ENCODE data around the gene NHERF2.
A peak's percentile ranks its signal among the peaks of the same experiment; 100 is the strongest.
"Not testable (repeated sequence)": the region's sequence is repeated elsewhere in the genome, so short reads cannot be mapped to it uniquely, and the experiment has no call there.

Gene NHERF2

DNA sequence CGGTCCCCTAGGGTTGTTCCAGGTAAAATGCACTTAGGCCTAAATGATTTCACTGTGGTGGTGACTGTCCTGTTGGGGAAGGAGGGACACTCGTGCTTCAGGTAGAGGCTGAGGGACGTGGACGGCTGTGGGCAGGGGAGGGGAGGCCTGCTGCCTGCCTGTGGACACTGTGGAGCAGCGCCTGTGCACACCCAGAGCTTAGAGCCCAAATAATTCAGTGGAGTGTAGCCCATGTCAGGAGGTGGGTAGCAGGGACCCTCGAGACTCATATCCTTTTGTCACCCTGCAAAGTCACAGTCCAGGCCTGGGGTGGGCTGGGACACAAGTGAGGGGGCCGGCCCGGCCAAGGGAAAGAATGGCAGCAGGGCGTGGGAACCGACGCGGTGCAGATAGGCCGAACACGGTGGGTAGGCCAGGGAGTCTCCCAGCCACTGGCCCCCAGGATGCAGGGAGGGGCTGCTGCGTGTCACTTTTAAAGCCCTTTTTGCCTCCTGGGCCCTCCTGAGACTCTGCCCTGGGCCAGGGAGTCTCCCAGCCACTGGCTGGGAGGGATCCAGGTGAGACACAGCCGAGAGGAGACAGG, 733 bp upstream of the NHERF2 start:
- no peak overlapping the region for H3K4me3 ChIP-seq (ENCODE audit: low read depth, low read length)

DNA sequence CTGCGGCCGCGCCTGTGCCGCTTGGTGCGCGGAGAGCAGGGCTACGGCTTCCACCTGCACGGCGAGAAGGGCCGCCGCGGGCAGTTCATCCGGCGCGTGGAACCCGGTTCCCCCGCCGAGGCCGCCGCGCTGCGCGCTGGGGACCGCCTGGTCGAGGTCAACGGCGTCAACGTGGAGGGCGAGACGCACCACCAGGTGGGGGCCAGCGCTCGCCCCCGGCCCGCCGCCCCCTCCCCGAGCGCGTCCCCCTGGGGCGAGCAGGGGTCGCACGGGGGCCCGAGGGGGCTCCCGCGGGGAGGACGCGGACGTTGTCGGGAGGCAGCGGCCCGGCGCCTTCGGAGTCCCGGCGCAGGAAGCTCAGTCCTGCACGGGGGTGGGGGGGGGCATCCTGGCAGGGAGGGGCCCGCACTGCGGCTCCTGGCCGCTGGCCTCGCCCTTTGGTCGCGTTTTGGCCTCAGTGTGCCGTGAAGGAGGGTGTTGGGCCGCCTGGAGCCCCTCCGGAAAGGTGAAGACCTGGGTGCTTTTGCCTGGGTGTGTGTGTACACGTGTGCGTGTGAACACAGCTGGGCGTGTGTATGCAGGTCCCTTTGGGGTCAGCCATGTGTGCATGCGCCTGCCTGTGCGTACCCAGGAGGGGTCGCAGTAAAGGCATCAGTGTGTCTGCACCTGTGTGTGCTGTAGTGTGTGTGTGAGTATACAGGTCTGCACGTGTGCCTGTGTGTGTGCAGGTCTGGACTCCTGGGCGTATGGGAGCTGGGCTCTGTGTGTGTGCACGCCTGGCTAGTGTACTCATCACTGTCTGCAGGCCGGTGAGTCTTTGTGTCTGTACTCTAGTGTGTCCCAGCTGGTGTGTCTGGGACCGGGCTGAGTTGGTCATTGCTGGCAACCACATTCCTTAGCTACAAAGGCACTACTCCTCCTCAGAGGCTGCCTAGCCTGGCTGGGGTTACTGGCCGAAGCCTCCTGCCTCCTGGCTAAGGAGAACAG, 615 bp downstream of the NHERF2 start:
- H3K4me3 ChIP-seq (ENCODE audit: low read depth, low read length): peak overlapping the region; percentile 17

DNA sequence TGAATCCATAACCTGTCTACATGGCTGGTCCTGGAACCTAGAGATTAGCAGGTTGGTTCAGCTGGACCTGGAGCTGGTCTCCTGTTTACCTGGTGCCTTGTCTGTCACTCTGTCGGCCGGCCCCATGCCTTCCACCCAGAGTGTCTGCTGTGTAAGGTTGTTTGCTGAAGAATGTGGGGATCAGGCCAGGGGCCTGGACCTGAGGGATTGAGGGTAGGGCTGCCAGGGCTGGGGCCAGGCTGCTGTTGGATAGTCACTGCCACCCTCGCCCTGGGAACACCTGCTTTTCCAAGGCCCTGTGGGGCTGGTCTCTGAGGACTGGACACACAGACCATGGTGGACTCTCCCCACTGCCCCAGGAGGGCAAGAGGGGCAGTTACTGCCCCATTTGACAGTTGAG, 1.4 kb downstream of the NHERF2 start:
- H3K4me3 ChIP-seq (ENCODE audit: low read depth, low read length): no peak overlapping the region

DNA sequence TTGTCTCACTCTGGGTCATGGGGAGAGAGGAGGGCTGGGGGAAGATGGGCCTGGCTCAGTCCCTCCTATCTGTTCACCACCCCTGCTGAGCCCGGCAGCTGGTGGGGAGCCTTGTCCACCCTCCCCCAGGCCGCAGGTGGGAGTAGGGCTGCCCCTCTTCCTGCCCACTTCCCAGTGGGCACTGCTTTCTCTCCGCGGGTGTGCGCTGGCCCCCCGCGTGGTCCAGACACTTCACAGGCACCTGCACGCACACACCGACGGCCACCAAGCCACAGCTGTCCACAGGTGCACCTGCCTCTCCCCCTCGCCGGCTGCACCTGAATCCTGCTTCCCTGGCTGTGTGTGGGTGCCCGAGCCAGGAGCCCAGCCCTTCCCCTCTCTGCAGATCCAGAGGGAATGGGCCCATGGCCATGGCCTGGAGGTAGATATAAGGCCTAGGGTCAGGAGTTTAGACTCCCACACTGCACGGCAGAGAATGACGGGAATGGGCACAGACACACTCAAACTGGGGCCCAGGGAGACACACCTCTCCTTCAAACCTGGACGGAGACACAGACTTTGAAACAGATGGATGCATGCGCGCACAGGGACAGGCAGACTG, 2.0 kb downstream of the NHERF2 start:
- H3K4me3 ChIP-seq (ENCODE audit: low read depth, low read length): no peak overlapping the region

DNA sequence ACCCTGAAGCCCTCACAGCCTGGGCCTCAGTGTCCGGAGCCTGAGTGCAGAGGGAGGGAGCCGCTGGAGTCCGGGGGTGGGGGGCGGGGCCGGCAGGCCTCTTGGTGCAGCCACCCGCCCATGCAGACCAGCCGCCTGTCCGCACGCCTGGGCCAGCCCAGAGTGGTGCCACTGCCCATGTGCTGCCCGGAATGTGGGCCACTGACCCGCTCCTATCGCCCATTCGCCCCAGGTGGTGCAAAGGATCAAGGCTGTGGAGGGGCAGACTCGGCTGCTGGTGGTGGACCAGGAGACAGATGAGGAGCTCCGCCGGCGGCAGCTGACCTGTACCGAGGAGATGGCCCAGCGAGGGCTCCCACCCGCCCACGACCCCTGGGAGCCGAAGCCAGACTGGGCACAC, 2.6 kb downstream of the NHERF2 start:
- H3K4me3 ChIP-seq (ENCODE audit: low read depth, low read length): no peak overlapping the region

DNA sequence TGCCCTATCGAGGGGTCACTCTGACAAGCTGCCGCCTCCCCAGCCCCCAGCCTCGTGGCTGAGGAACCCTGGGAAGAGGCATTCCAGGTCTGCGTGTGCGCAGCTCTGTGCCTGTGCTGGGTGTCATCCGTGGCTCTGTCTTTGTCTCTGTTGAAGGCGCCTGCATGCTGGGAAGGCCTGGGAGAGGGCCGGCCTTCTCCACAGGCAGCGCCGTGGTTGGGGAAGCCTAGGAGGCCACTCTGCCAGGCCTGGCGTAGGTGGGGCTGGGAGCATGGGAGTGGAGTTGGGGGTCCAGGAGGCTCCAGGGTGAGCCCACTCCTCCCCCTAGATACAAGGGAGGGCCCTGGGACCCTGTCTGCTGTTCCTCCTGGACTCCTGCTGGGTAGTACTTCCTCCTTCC, 3.3 kb downstream of the NHERF2 start:
- H3K4me3 ChIP-seq (ENCODE audit: low read depth, low read length): no peak overlapping the region

DNA sequence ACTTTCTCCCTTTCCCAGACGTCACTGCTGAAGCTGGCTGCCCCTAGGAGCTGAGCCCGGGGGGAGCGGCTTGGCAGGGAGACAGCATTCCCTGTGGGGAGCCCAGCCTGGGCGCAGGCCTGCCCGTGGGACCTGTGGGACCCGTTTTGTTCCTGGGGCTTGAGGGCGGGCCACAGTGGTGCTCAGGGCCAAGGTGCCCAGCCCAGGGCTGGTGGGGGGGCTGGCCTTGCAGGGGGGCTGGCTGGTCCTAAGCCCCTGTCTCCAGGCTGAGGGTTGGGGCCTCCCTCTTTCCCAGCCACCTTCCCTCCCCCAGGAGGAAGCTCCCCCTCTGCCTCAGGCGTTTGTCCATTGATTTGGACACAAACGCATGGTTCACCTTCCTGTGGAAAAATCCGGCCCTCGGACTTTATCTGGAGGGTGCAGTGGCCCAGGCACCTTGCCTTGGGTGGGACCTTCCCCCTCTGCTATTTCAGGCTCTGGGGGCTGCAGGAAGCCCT, 4.4 kb downstream of the NHERF2 start:
- no peak overlapping the region for H3K4me3 ChIP-seq (ENCODE audit: low read depth, low read length)

DNA sequence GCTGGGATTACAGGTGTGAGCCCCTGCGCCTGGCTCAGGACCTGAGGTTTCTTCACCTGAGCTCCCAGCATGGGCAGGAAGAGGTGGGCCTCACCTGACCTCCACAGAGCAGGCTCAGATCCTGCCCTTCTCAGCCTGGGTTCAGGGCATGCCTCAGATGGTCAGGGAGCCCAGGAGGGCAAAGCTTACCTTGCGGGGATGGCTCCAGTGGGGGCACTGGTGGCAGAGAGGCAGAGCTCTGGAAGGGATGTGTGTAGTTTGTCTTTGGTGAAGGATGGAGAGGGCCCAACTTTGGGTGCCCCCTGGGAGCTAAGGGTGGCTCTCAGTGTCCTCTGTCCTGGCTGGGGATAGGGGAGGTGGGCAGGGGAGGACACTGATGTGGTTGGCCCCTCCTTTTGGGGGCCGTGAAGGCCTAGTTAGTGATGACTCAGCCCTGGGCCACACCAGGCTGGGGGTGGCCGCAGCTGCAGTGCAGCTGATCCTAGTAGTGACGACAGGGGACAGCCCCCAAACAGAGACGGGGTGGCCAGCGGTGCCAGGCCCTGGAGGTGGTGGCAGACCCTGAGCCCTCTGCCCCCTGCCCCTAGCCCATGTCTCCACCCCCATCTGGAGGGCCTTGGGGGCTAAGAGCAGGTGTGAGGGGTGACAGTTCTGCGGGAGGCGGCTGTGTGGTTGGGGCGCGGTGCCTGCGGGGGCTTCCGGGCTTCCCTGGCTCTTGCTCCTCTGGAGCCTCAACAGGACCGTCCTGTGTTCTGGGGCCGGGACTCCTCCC, 5.8 kb downstream of the NHERF2 start:
- no peak overlapping the region for H3K4me3 ChIP-seq (ENCODE audit: low read depth, low read length)

DNA sequence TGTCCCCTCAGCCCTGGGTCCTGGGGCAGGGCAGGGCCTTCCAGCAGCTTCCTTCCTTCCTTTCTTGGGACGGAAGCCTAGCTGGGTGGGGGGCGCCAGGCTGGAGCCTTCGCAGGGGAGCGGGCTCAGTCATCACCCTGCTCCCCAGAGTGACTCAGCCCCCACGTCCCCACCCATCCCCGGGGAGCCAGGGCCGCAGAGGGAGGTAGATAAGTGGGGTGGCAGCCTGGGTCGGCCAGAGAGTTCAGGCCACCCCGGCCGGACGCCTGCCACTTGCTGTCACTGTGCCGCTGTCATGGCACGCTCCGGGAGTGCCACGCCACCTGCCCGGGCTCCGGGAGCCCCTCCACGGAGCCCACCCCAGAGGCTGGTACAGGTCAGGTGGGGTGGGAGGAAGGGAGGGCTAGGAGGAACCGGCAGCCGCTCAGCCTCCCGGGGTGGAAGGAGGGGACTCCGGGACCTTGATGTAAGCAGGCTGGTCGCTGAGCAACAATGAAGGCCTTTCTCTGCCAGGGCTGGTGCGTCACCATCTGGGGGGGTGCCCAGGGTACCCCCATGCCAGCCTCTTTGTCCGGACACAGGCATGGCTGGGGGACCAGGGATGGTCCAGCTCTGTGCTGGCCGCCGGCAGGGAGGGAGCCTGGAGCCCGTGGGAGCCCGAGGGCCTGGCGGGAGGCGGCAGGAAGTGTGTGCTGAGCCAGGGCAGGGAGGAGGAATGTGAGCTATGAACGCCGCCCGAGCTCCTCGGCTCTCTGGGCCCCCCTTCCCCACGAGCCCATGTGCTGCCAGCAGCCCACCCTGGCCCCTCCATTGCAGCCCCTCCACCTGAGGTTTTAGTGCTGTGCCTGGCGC, 6.6 kb downstream of the NHERF2 start:
- no peak overlapping the region for H3K4me3 ChIP-seq (ENCODE audit: low read depth, low read length)

DNA sequence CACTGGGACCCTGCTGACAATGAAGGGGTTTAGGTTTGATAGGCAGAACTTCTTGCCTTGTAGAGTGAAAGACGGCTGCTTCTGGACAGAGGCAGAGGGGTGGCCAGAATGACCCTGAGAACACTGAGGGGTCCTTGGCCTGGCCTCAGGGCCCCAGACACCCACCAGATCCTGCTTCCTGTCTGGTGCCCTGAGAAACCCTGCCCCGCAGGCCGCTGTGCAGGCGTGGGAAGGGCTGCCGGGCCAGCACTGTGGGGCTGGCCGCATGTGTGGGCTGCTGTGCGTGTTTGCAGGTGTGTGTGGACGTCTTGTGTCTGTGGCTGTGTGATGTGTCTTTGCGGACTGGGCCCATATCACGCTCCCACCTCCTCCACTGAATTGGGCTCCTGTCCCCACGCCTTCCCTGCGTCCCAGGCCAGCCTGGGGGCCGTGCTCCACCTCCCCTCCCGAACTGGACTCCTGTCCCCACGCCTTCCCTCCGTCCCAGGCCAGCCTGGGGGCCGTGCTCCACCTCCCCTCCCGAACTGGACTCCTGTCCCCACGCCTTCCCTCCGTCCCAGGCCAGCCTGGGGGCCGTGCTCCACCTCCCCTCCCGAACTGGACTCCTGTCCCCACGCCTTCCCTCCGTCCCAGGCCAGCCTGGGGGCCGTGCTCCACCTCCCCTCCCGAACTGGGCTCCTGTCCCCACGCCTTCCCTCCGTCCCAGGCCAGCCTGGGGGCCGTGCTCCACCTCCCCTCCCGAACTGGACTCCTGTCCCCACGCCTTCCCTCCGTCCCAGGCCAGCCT, 7.4 kb downstream of the NHERF2 start:
- H3K4me3 ChIP-seq (ENCODE audit: low read depth, low read length): not testable (repeated sequence)

DNA sequence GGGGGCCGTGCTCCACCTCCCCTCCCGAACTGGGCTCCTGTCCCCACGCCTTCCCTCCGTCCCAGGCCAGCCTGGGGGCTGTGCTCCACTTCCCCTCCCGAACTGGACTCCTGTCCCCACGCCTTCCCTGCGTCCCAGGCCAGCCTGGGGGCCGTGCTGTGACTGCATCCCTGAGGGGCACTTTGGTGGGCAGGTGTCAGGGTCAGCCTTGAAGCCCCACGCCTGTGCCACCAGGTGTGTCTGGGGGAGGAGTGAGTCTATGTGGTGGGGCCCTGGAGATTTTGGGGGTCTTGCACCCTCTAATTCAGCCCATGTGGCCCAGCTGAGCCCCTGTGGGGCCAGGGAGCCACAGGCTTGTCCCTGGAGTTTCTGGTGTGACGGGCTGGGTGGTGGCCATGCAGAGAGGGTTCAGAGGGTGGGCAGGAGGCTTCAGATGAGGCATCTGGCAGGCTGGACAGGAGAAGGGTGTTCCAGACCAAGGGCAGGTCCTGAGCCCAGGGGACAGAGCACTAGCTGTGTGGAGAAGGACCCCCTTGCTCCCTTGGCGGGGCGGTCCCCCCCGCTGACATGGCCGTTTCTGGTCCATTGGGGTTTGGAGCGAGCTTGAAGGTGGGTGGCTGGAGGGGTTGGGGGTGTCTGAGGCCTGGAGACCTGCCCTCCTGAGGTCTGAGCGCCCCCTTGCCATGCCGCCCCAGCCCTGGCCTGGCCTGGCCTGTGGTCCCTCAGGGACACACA, 8.2 kb downstream of the NHERF2 start:
- H3K4me3 ChIP-seq (ENCODE audit: low read depth, low read length): no peak overlapping the region

DNA sequence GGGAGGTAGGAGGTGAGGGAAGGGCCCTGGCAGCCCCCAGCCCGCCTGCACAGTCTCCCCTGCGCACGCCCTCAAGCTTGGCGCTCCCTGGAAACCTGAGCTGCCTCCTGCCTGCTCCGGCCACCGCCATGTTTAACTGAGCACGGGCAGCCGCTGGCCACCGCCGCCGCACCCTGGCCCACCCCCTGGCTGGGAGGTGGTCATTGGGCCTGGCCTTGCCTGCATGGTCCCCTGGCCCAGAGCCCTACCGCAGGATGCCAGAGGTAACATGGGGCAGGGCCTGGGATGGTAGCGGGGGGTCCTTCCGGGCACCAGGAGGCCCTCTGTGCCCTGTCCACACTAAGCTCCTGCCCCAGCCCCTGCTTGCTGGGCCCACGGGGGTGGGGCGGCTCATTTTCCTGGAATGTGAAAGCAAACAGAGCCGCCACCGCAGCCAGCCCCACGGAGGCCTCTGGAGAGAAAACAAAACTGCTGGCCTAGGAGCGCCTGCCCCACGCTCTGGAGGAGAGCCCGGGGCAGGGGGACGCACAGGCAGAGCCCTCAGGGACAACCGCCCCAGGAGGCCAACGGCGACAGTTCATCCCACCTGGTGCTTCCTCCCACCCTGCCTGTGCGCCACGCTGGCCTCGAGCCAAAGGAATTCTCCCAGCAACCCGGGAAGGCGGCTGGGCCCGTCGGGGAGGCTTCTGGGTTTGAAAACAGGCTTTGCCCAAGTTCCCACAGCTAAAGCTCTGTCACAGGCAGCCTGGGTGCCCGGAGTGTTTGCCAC, 8.9 kb downstream of the NHERF2 start:
- H3K4me3 ChIP-seq (ENCODE audit: low read depth, low read length): no peak overlapping the region

DNA sequence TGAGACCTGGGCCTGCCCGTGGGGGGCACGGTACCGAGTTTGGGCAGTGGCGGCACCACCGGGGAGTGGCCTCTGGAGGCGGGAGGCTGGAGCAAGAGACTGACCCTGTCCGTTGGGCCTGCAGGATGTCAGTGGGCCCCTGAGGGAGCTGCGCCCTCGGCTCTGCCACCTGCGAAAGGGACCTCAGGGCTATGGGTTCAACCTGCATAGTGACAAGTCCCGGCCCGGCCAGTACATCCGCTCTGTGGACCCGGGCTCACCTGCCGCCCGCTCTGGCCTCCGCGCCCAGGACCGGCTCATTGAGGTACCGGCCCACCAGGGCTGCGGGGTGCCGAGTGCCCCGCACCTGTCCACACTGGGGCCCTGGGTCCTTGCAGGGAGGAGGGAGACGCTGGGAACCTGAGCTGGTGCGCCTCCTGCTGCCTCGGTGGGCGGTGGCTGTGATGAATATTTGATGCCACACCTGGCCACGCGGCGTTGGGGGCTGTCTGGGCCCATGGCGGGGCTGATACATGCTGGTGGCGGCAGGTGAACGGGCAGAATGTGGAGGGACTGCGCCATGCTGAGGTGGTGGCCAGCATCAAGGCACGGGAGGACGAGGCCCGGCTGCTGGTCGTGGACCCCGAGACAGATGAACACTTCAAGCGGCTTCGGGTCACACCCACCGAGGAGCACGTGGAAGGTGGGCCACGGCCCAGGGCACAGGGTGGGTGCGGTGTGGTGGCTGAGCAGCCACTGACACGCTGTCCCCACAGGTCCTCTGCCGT, 9.7 kb downstream of the NHERF2 start:
- H3K4me3 ChIP-seq (ENCODE audit: low read depth, low read length): no peak overlapping the region

DNA sequence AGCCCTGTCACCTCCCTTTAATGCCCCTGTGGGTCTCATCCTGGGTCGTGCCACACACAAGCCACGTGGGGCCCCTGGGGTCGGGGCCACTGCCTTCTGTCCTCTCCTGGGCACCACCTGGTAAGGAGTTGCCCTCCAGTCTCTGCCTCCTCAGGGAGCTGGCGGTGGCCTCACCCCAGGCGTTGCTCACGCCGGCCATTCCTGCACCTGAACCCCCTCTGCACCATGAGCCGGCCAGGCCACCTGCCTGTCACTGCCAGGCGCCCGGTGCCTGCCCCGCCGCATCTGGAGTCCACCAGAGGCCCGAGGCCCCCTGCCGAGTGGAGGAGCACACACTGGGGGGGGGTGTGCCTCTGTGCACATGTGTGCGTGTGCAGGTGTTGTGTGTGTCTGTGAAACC, 10.4 kb downstream of the NHERF2 start:
- H3K4me3 ChIP-seq (ENCODE audit: low read depth, low read length): no peak overlapping the region

DNA sequence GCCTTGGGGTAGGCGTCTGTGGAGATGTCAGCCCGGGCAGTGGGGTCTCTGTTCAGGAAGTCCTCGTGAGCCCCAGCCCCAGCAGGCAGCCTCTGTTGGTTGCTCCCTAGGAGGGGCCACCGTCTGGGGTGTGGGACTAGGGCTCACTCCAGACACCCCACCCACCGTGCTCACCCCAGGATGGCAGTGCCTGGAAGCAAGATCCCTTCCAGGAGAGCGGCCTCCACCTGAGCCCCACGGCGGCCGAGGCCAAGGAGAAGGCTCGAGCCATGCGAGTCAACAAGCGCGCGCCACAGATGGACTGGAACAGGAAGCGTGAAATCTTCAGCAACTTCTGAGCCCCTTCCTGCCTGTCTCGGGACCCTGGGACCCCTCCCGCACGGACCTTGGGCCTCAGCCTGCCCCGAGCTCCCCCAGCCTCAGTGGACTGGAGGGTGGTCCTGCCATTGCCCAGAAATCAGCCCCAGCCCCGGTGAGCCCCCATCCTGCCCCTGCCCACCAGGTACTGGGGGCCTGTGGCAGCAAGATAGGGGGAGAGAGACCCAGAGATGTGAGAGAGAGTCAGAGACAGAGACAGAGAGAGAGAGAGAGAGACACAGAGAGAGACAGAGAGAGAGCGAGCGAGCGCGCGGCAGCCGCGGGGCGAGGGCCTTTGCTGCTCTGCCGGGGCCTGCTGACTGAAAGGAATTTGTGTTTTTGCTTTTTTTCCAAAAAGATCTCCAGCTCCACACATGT, 11.1 kb downstream of the NHERF2 start:
- no peak overlapping the region for H3K4me3 ChIP-seq (ENCODE audit: low read depth, low read length)

DNA sequence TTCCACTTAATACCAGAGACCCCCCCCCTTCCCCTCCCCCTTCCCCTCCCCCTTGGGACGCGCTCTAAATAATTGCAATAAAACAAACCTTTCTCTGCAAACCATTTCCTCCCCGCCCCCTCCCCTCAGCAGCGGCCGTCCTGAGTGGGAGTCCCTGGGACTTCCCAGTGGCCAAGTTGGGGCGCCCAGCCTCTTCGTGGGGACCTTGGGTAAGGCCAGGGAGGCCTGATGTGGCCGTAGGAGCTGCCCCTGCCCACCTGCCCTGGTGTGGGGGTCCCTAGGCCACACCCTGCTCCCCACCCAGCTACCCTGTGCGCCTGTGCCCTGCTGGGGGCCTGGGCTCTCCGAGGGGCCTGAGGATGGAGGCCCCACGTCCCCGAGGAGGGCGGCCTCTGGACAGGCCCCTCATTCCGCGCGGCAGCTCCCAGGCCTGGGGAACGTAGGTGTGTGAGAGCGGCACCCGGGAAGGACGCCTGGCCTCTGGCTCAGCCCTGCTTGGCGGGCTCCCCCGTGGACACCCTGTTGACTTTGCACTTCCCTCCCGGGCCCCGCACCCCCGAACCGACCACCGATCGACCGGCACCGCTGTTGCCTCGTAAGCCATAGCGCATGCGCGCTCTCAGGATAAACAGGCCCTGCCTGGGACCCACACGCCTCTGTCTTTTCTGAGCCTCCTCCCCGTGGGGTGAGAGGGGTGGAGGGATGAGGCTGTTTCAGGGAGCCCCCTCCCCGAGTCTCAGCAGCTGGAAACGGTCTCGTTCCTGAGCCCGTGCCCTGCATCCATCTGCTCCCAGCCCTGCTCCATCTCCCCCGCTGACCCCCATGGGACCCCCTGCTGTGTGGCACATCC, 11.9 kb downstream of the NHERF2 start:
- no peak overlapping the region for H3K4me3 ChIP-seq (ENCODE audit: low read depth, low read length)

All from iPS-11a (cell line).